Keratinocyte (primary cell): ENCODE data around the gene TECTB.

ENCODE experiments used
- EZH2 ChIP-seq: IDR thresholded peaks from one replicate; pipeline ENCODE4 v1.6.1; 2012; ENCODE audit warnings: inconsistent platforms, mild to moderate bottlenecking, low read length, moderate library complexity
- TF ChIP-seq, protein P1 (sequence below), 3 experiments: IDR thresholded peaks in 1 of 3; conservative IDR thresholded peaks in 1 of 3; optimal IDR thresholded peaks in 1 of 3; 2 replicates in 2 of 3; 3 replicates in 1 of 3; pipeline versions ENCODE3 to v1.5.1; 2011; ENCODE audit warnings: low read length in 3 of 3, mild to moderate bottlenecking in 3 of 3, moderate library complexity in 2 of 3, control low read depth in 1 of 3, inconsistent platforms in 1 of 3; ENCODE audit not compliant: insufficient read depth in 2 of 3; ENCODE audit errors: extremely low read depth in 1 of 3

- TF ChIP-seq, protein P1, sequence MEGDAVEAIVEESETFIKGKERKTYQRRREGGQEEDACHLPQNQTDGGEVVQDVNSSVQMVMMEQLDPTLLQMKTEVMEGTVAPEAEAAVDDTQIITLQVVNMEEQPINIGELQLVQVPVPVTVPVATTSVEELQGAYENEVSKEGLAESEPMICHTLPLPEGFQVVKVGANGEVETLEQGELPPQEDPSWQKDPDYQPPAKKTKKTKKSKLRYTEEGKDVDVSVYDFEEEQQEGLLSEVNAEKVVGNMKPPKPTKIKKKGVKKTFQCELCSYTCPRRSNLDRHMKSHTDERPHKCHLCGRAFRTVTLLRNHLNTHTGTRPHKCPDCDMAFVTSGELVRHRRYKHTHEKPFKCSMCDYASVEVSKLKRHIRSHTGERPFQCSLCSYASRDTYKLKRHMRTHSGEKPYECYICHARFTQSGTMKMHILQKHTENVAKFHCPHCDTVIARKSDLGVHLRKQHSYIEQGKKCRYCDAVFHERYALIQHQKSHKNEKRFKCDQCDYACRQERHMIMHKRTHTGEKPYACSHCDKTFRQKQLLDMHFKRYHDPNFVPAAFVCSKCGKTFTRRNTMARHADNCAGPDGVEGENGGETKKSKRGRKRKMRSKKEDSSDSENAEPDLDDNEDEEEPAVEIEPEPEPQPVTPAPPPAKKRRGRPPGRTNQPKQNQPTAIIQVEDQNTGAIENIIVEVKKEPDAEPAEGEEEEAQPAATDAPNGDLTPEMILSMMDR (optimal IDR thresholded peaks at IDR 0.05 in 1 of 3, IDR thresholded peaks at IDR 0.05 in 1 of 3, conservative IDR thresholded peaks at IDR 0.05 in 1 of 3; ENCODE audit: extremely low read depth in 1 of 3, insufficient read depth in 2 of 3, low read length in 3 of 3): no peak
- TF ChIP-seq EZH2: no peak
Measured at GRCh38 chr10:112242769-112243168, 40.4 kb upstream of the TECTB start.
